HG03469 (cell line): Measurements from ENCODE around the gene EFCAB12.

Experiments used
- ATAC-seq: cut with Tn5 transposase; IDR thresholded peaks from one replicate; pipeline ENCODE4 v1.9.1; 2021; ENCODE audit warnings: mild to moderate bottlenecking, moderate library complexity, moderate number of reproducible peaks; ENCODE audit not compliant: unreplicated experiment

The EFCAB12 gene

DNA sequence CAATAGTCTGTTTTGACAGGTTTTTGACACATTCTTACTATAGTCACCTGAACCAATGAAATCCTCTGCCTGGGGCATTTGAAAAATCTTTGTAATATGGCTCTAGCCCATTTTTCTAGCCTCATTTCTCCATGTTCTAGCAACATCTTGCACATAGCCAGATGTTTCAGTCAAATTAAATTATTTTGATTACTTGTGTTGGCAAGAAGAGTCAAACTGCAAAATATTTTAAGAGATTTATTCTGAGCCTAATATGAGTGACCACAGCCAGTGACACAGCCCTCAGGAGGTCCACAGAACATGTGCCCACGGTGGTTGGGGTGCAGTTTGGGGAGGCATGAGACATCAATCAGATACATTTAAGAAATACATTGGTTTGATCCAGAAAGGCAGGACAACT lies 18.5 kb upstream of the EFCAB12 start:
- no peak for ATAC-seq

DNA sequence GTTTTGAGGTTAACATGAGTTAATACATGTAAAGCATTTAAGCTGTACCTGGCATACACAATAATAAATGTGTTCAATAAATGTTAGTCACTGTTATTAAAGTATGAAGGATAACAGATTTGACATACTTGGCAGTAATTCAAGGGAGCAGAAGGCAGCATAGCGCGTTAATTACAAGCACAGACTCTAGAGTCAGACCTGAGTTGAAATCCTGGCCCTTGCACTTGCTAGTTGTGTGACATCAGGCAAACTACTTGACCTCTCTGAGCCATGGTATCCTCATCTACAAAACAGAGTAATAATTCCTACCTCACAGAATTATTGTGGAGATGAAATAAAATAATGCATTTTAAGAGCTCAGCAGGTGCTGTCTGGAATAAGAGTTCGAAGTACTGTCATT lies 17.0 kb upstream of the EFCAB12 start:
- no peak for ATAC-seq

DNA sequence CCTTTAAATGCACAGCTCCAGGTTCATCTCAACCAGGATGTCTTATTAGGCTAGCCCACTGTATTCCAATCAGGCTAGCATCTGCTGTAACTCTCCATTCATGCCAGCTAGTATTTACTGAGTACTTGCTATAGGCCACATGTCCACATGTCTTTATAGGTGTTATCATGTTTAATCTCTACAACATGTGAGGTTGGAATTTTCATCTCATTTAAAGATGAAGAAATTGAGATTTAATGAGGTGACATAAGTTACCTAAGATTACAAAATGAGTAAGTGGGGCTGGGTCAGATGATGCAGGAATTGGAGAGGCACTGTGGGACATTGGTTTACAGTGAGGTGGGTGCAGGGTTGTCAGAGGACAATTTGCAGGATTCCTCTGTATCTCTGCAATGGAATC lies 14.5 kb upstream of the EFCAB12 start:
- ATAC-seq, result no peak

DNA sequence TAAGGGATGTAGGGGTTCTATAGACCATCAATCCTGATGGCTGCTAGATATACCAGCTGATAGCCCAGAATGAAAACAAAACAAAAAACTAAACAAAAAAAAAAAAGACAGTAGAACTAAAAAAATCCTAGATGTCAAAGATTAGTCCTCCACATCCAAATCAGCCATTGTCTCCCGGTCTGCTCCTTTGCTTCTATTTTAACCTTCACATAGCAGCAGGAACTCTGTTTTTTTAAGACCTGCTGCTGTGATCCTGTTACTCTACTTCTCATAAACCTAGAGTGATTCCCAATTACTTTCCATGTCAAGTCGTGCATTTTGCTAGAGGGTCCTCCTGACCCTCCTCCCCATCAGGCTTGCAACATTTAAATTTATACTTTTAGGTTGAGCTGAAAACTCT lies 14.1 kb upstream of the EFCAB12 start:
- no peak for ATAC-seq

DNA sequence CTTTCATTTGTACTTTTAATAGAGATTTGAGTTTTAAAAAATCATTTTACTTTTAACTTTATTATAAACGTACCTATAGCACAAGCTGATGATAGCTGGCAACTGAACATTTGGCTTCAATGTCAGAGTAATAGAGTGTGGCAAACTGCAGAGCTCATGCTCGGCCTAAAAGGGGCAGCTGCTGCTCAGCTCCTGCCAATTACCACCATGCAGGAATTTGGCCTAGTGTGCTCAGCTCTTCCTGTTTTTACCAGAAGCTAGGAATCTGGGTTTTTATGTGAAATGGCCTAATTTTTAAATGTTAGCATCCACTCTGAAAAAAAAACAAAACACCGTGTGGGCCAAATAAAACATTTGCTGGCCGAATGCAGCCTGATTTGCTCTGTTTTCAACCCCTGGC lies 13.3 kb upstream of the EFCAB12 start:
- no peak for ATAC-seq

DNA sequence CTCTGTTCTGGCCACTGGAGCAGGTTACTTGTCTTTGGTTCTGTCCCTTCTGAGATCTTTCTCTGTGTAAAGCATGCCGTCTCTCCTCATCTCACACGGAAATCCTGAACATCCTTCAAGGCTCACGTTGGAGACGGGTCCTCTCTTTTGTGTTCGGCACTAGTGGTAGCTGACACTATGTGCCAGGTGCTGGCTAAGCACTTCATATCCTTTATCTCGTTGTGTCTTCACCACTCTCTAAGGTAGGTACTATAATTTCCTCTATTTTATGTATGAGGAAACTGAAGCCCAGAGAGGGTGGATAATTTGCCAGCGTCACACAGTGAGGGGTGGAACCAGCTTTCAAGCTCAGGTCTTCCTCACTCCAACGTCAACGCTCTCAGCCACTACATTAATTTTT lies 12.8 kb upstream of the EFCAB12 start:
- no peak for ATAC-seq

DNA sequence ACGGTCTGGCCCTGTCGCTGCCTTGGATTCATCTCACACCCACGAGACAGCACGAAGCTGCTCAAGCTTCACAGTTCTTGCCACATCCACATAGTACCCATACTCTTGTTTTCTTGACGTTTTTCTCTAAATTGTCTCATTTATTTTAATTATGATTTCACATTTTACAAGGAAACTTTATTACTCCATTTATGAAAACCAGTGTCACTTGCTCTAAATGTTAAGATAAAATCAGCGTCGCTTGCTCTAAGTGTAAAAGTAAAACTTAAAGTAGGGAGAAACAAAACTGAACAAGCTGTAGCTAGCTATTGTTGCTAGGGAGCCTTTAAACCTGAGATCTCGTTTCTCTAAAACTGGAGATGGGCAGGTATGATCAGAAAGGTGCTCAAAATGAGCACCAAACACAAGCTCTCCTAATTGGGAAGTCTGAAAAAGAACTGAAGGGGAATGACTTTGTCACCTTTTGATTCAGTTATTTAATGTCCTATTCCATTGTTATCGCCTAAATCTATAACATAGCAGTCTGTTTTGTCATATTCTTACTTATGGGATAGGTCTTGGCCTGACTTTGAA lies 12.3 kb upstream of the EFCAB12 start:
- ATAC-seq, result peak; percentile 20

DNA sequence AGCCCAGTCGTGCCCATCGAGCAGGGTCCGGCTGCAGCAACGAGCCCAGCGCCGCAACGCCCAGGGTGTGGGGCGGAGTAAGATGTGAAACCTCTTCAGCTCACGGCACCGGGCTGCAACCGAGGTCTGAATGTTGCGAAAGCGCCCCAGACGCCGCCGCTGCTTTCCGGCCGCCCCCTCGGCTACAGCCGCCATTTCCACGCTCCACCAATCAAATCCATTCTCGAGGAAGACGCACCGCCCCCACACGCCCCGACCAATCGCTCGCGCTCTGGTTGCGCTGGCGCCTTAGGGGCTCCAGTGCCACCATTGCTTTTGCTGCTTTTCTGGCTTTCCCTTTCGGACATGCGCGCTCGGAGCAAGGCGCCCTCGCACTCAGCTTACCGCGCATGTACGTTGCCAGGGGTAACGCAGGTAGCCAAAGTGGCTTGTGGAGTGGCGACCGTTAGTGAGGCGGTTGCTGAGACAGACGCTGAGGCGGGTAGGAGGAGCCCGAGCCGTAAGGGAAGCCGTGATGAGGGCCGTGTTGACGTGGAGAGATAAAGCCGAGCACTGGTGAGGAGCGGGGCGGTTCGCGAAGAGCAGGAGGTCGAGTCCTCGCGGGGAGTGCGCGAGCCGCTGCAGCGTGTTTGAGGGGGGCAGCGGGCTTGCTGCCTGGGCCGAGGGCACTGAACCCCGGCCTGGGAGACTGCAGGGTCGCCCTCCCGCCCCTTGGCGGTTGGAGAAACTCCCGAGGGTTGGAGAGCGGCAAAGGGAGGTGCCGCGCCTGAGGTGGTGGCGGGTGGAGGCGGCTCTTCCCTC lies 11.6 kb upstream of the EFCAB12 start, which contains the start of the genes IFT122 and MBD4:
IFT122 (plus strand) TSS at position 408 of the 801 bp plus-strand sequence; CDS start at position 515, 107 bp downstream.
MBD4 (minus strand) TSS at position 132 of the 801 bp plus-strand sequence; CDS start at position 17, 115 bp downstream.
- ATAC-seq, result peak; percentile 85

DNA sequence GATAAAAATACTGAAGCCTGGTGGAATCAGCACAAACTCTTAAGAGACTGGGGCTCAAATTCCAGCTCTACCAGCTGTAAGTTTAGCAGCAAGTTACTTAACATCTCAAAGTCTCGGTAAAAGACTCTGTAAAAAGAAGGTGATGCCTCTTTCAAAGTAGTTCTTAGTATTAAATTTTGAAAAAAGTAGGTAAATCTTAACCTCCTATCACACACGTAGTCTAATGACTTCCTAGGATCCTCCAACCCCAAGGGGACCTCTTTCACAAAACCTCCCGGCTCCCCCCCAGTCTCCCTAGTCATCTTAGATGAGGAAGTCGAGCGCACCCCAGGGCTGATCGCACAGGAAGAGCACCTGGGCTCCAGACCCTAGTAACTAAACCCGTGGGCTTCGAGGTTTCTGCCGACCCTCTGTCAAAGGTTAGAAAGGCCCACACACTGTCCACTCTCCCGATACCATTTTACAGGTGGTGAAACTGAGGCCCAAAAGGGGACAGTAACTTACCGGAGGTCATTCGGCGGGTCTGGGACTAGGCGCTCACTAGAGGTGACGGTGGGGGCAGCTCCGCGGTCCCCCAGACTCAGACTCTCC lies 10.9 kb upstream of the EFCAB12 start:
- ATAC-seq, result no peak

DNA sequence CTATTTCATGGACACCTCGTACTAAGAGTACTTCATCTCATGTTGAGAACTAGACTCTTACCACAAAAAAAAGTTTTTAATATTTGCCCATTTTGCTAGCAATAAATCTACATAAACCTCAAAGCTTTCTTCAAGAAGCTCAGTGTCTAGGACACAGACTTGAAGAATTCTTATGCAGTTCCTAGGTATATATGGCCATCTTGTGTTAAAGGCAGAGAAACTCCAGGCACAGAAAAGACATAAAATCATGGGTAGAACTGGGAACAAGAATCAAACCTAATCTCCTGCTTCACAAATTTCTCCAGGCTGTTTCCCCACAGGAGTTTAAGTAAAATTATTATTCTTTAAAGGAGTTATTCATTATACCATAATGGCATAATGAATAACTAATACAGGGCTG lies 6.9 kb upstream of the EFCAB12 start:
- no peak for ATAC-seq

DNA sequence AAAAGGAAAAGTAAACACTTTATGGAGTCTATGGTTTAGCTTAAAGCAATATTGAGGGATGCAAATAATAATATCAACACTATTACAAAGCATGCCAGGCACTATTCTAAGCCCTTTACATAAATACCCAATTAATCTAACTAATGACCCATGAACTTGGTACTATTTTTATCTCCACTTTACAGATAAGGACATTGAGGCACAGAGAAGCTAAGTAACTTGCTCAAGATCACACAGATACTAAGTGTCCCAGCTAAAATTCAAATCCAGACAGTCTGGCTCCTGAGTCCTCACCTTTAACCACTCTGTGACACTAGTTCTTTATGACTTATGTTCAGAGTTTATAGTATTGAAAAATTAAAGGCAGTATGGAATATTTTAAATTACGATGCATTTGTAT lies 5.7 kb upstream of the EFCAB12 start:
- no peak for ATAC-seq

DNA sequence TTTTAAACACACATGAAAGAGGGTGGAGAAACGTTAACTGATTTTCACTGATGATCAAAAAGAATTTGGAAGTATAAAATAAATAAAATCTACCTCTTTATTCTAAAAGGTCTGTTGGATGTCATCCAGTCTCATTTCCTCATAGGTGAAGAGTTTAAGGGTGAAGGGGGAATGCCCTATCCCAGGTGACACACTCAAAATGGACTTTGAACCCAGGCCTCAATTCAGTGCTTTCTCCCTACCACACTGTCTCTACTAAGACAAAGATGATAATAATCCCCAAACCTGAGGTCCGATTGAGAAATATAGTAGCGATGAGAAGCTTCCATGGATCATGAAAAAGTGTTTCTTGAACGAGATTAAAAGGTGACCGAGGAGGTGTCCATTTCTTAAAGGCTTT lies 5.1 kb upstream of the EFCAB12 start:
- ATAC-seq, result no peak

DNA sequence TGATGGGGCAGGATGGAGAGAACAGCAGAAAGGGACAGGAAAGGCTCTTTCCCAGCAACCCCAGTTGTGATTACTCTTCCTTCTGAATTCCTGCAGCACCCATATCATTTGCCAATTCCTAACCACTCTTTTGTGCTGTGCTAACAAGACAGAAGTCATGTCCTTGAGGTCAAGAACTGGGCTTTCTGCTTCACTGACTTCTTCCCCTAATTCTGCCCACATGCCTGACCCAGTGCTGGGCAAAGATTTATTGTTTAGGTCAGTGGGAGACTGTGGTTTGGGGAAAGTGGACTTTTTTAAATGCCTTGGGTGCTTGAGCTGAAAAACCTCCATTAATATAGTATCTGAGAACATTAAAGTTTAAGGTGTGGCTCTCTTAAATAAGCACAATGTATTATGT lies 4.2 kb upstream of the EFCAB12 start:
- ATAC-seq, result no peak

DNA sequence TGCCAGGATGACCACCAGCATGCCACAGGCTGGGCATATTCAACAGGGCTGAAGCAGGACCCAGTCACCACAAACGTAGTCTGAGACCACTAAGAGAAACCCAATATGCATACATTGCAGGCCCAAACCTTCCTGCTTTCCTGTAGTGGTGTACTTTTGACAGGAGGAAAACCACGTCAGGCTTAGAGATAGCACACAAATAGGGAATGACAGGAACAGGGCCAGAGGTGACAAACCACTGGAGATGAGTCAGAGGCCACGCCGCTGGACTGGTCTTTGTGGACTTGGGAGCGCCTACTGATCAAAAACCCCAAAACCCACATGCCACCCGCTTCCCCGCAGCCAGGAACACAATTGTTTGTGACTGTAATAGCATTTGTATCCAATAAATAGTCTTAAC lies 3.6 kb upstream of the EFCAB12 start:
- no peak for ATAC-seq

DNA sequence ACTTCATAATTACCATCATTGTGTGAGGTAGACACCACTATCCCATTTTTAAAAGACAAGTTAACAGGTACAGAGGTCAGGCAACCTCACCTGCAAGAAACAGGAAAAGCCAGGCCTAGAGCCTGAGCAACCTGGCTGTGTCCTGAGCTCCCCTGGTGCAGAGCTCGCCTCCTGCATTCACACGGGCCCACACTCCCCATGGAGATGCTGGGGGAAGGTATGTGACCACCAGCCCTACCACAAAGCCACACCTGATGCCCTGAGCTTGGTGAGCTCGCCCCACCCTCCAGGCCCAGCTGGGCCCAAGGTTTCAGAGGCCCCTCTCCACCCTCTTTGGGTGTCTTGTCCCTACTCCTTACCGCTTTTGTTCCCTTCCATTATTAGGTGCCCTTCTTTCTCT lies 1.2 kb upstream of the EFCAB12 start:
- ATAC-seq, result no peak

DNA sequence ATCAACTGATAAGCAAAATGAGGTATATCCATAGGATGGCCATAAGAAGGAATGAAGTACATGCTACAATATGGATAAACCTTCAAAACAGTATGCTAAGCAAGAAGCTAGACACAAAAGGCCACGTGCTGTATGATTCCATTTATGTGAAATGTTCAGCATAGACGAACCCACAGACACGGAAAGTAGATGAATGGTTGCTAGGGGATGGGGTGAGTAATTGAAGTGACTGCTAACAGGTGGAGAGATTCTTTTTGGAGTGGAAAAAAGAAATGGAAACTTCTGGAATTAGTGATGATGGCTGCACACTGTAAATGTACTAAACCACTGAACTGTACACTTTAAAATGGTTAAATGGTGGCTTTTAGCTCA lies 630 bp upstream of the EFCAB12 start:
- ATAC-seq, result no peak

DNA sequence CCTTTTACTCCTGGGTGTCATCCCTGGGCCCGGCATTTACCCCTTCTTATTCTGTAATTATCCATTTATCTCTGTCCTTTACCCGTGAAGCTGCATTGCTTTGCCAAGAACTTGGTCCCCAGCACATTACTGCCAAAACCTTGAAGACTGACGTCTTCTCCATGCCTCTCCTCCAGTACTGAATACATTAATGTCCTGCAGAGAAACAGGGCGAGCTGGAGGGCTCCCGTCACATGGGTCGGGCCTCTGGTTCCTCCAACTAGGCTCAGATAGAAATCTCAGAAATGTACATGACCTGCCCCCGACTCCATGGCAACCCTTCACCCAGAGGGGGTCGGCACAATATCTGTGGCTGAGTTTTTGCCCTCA lies 445 bp downstream of the EFCAB12 start:
- ATAC-seq, result no peak

DNA sequence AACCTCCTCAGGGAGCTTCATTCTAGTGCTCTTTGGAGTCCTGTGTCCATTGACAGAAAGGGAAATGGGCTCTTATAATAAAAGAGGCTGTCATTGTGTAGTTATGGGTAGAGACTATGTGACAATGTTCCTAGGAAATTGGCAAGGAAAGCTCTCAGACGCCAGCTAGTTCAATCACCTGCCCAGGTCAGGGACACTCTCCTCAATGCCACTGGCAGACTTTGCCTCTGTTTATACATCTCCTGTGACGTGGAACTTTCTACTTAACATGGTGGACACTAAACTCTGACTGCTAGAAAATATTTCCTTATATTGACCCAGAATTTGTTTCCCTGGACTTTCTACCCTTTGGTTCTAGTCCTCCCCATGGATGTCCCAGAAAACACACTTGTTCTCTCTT lies 2.8 kb downstream of the EFCAB12 start:
- ATAC-seq, result no peak

DNA sequence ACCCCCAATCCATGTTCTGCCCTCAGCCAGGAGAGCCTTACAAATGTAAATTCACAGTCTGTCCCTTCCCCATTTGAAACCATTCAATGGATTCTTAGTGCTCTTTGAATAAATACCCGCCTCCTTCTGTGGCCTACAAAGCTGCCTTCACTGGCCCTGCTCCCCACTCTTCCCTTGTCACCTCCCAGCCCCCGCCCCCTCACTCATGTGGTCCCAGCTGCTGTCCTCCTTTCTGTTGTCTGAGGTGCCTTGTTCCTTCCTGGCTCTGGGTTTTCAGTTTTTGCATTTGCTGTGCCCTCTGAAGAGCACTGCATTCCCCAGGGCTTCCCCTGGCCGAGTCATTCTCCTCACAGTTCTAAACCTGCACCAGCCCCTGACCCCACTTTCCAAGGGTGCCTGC lies 3.2 kb downstream of the EFCAB12 start:
- ATAC-seq, result no peak

DNA sequence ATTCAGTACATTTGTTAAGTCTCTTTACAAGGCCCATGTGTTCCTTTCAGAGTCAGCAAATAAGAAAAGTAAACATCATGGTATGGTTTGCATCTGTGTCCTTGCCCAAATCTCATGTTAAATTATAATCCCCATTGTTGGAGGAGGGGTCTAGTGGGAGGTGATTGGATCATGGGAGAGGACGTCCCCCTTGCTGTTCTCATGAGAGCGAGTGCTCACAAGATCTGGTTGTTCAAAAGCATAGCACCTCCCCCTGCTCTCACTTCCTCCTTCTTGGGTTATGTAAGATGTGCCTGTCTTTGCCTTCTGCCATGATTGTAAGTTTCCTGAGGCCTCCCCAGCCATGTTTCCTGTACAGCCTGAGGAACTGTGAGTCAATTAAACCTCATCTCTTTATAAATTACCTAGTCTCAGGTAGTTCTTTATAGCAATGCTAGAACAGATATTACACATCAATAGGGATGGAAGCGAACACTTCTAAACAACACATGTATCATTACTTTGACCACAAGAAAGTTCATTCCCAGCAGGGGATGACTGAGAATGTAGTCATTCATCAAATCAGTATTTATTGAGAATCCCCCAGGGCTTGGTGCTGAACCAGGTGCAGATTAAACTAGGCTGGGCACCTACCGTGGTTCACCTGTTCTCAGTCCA lies 4.1 kb downstream of the EFCAB12 start:
- ATAC-seq, result peak; percentile 58

DNA sequence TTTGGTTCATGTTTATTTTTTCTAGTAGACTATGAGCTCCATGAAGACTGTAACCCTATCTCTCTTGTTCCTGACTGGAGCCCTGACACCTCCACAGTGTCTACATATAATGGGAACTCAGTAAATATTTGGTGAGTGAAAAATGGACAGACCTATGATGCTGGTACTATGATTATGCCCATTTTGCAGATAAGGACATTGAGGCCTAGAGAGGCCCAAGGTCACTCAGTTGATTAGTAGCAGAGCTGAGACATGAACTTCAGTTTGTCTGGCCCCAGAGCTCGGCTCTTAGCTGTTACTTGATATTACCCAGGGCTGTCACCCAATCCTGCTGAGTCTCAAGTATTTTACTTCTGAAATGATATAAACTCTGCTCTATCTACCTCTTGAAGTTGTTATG lies 5.5 kb downstream of the EFCAB12 start:
- no peak for ATAC-seq
